ENCODE results near the gene ATP8A2. TPM values are rescaled to one million over a fixed set of nuclear protein-coding genes. Genes with fewer than 3 reads are reported as not detected.

ATP8A2 gene
- total and polyA plus RNA-seq, 2 of the 8 experiments (the other 6 are each of a cell fraction or from before 2014, with no cell fraction given), result 2.4 to 8.3 TPM

GRCh38 chr13:25802579-25802978, 430.8 kb downstream of the ATP8A2 start:
- H4K91ac ChIP-seq (replicated peaks; ENCODE audit: insufficient read length, low read length), result no peak overlapping the region
- no peak overlapping the region for H2BK20ac ChIP-seq (ENCODE audit: low read length)
- no peak for FAIRE-seq
- H3K23ac ChIP-seq (ENCODE audit: insufficient read length), result no peak overlapping the region
- no peak overlapping the region for H2AFZ ChIP-seq (ENCODE audit: low read length)
- H3K36me3 ChIP-seq (ENCODE audit: control insufficient read depth in 2 of 4, insufficient read depth in 4 of 4, low read length in 3 of 4), result no peaks in the 10 kb centered on the region
- no peak overlapping the region for H3K27ac ChIP-seq (ENCODE audit: low read depth, low read length)
- H3K23me2 ChIP-seq (ENCODE audit: low read depth, low read length), result no peaks in the 10 kb centered on the region
- no peaks in the 10 kb centered on the region for H4K20me1 ChIP-seq (replicated peaks in 1 of 2; ENCODE audit: control insufficient read depth in 1 of 2, insufficient read depth in 2 of 2, low read length in 2 of 2)
- no peak overlapping the region for H2AK5ac ChIP-seq (ENCODE audit: low read depth, low read length)
- no peaks in the 10 kb centered on the region for H3K79me1 ChIP-seq (ENCODE audit: low read depth, low read length)
- ChIA-PET CTCF (ENCODE audit: partially characterized antibody) (interaction anchor here (0.5 kb wide), 1 partner anchor 12 kb away, joined by 3 read pairs; no protein-coding TSS in a partner anchor), POLR2A (ENCODE audit: partially characterized antibody) (no interaction called here)
- no peaks in the 10 kb centered on the region; a peak in 1 of 7 replicates for H3K4me1 ChIP-seq (replicated peaks in 1 of 4; ENCODE audit: control insufficient read depth in 3 of 4, insufficient read depth in 4 of 4, low read length in 3 of 4)
- H3K27me3 ChIP-seq (replicated peaks in 1 of 4; ENCODE audit: control insufficient read depth in 3 of 4, extremely low read depth in 1 of 4, insufficient read depth in 3 of 4, low read length in 3 of 4), result no peaks in the 10 kb centered on the region
- H3K56ac ChIP-seq (replicated peaks; ENCODE audit: insufficient read length, low read depth, low read length), result no peak overlapping the region
- no peak overlapping the region for H3K4me2 ChIP-seq (ENCODE audit: insufficient read depth in 1 of 2, low read depth in 2 of 2, low read length in 2 of 2)
- no peaks in the 10 kb centered on the region for H3K9me3 ChIP-seq (ENCODE audit: insufficient read depth in 2 of 2, low read depth in 1 of 2, low read length in 1 of 2)
- no peak overlapping the region for H2BK15ac ChIP-seq (ENCODE audit: low read length)
- WGBS, 2 experiments (ENCODE audit: extremely low coverage in 1 of 2, insufficient coverage in 1 of 2, insufficient read length in 1 of 2, insufficient replicate concordance in 2 of 2, low coverage in 1 of 2, low lambda C conversion rate in 2 of 2, missing lambda C conversion rate in 1 of 2), result 90% methylated on average over 3 of the region's 3 CpGs; no CpG with 5 or more reads in 1 of the 2 experiments
- H3K4ac ChIP-seq (replicated peaks; ENCODE audit: insufficient read length, low read depth, low read length), result no peak overlapping the region
- no peak overlapping the region for H4K8ac ChIP-seq (ENCODE audit: extremely low read depth, insufficient read depth, low read length)
- H4K5ac ChIP-seq (ENCODE audit: insufficient read length, low read depth, low read length), result no peak overlapping the region
- no peak overlapping the region for H3K4me3 ChIP-seq (ENCODE audit: extremely low read depth in 1 of 4, insufficient read depth in 2 of 4, low read depth in 3 of 4, low read length in 4 of 4)
- no peaks in the 10 kb centered on the region for H3K79me2 ChIP-seq (ENCODE audit: control insufficient read depth in 1 of 2, insufficient read depth in 2 of 2, low read length in 2 of 2)
- no peak overlapping the region for H2BK12ac ChIP-seq (ENCODE audit: low read depth, low read length)
- no peak for TF ChIP-seq PHF8 (conservative IDR thresholded peaks at IDR 0.05; ENCODE audit: low read depth, low read length)
- no peak overlapping the region for H3K9ac ChIP-seq (replicated peaks in 1 of 4; ENCODE audit: extremely low read depth in 1 of 4, low read depth in 3 of 4, low read length in 3 of 4)
- no peak overlapping the region for H3K14ac ChIP-seq (ENCODE audit: insufficient read length)
- no peak overlapping the region for H2BK120ac ChIP-seq (replicated peaks; ENCODE audit: low read depth, low read length)
- no peak for DNase-seq (ENCODE audit: low read depth in 1 of 2, low spot score in 2 of 2)
- H2BK5ac ChIP-seq (ENCODE audit: low read depth, low read length), result no peak overlapping the region
- H3K18ac ChIP-seq (ENCODE audit: extremely low read depth, low read length), result no peak overlapping the region

Measured in H1 (cell line).